ENCODE results near the gene ATXN7.

DNA sequence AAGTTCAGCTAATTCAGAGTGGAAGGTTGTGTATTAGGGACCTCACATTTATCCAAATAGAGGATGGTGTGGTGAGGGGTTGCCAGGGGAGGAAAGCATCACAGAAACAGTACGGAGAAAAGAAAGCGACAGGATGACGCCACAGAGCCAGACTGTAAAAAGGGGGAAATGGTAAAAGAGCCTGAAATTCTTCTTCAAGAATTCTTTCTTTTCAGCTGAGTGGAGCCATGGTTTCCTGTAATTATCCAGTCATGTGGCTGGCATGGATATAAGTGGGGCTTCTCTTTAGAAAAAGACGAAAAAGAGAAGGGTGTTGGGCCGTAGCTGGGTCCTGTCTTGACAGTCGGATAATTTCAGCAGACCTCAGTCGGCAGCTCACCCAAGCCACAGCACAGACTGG lies 184.1 kb downstream of the ATXN7 start:
- TF ChIP-seq, protein P1, sequence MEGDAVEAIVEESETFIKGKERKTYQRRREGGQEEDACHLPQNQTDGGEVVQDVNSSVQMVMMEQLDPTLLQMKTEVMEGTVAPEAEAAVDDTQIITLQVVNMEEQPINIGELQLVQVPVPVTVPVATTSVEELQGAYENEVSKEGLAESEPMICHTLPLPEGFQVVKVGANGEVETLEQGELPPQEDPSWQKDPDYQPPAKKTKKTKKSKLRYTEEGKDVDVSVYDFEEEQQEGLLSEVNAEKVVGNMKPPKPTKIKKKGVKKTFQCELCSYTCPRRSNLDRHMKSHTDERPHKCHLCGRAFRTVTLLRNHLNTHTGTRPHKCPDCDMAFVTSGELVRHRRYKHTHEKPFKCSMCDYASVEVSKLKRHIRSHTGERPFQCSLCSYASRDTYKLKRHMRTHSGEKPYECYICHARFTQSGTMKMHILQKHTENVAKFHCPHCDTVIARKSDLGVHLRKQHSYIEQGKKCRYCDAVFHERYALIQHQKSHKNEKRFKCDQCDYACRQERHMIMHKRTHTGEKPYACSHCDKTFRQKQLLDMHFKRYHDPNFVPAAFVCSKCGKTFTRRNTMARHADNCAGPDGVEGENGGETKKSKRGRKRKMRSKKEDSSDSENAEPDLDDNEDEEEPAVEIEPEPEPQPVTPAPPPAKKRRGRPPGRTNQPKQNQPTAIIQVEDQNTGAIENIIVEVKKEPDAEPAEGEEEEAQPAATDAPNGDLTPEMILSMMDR (IDR thresholded peaks at IDR 0.05) = no peak
- no peak for TF ChIP-seq POLR2A (IDR thresholded peaks at IDR 0.05)
